ENCODE results near the gene TDRD9. TPM values are rescaled to one million over a fixed set of nuclear protein-coding genes. Genes with fewer than 3 reads are reported as not detected.

TDRD9 gene
- total RNA-seq, 1 donor from 2014 or later, result 6.5 TPM

GRCh38 chr14:104034976-104035699 is 106.9 kb downstream of the TDRD9 start:
- no peak for DNase-seq (ENCODE audit: low read depth)
- Histone ChIP-seq H3K36me3 (ENCODE audit: control insufficient read depth, insufficient read depth, low read length) (no peaks in the 10 kb centered on the region), H3K4me3 (ENCODE audit: low read depth, low read length) (no peak overlapping the region), H3K27me3 (ENCODE audit: control insufficient read depth, insufficient read depth, low read length) (peaks cover under 1% of the 10 kb centered on the region)
- TF ChIP-seq CTCF (IDR thresholded peaks at IDR 0.05; ENCODE audit: insufficient read depth, low read length, poor library complexity, severe bottlenecking), result no peak

GRCh38 chr14:104036212-104036611 is 108.0 kb downstream of the TDRD9 start:
- H3K36me3 ChIP-seq (ENCODE audit: control insufficient read depth, insufficient read depth, low read length), result no peaks in the 10 kb centered on the region
- H3K27me3 ChIP-seq (ENCODE audit: control insufficient read depth, insufficient read depth, low read length), result peaks cover 5% of the 10 kb centered on the region
- DNase-seq (ENCODE audit: low read depth), result no peak
- no peak for TF ChIP-seq CTCF (IDR thresholded peaks at IDR 0.05; ENCODE audit: insufficient read depth, low read length, poor library complexity, severe bottlenecking)
- H3K4me3 ChIP-seq (ENCODE audit: low read depth, low read length), result no peak overlapping the region

- no peak overlapping the region for H3K4me3 ChIP-seq (ENCODE audit: low read depth, low read length)
- no peak for DNase-seq (ENCODE audit: low read depth)
- TF ChIP-seq CTCF (IDR thresholded peaks at IDR 0.05; ENCODE audit: insufficient read depth, low read length, poor library complexity, severe bottlenecking), result no peak
- no peaks in the 10 kb centered on the region for H3K36me3 ChIP-seq (ENCODE audit: control insufficient read depth, insufficient read depth, low read length)
- peaks cover 5% of the 10 kb centered on the region for H3K27me3 ChIP-seq (ENCODE audit: control insufficient read depth, insufficient read depth, low read length)
Measured at GRCh38 chr14:104037074-104037473, 108.8 kb downstream of the TDRD9 start.

- no peak overlapping the region for H3K4me3 ChIP-seq (ENCODE audit: low read depth, low read length)
- DNase-seq (ENCODE audit: low read depth), result no peak
- H3K27me3 ChIP-seq (ENCODE audit: control insufficient read depth, insufficient read depth, low read length), result peaks cover 5% of the 10 kb centered on the region
- TF ChIP-seq CTCF (IDR thresholded peaks at IDR 0.05; ENCODE audit: insufficient read depth, low read length, poor library complexity, severe bottlenecking), result no peak
- no peaks in the 10 kb centered on the region for H3K36me3 ChIP-seq (ENCODE audit: control insufficient read depth, insufficient read depth, low read length)
Measured at GRCh38 chr14:104037903-104038302, 109.6 kb downstream of the TDRD9 start.

GRCh38 chr14:104039214-104039613 is 111.0 kb downstream of the TDRD9 start:
- no peaks in the 10 kb centered on the region for H3K36me3 ChIP-seq (ENCODE audit: control insufficient read depth, insufficient read depth, low read length)
- no peak for DNase-seq (ENCODE audit: low read depth)
- peaks cover 5% of the 10 kb centered on the region for H3K27me3 ChIP-seq (ENCODE audit: control insufficient read depth, insufficient read depth, low read length)
- TF ChIP-seq CTCF (IDR thresholded peaks at IDR 0.05; ENCODE audit: insufficient read depth, low read length, poor library complexity, severe bottlenecking), result no peak
- H3K4me3 ChIP-seq (ENCODE audit: low read depth, low read length), result no peak overlapping the region

- H3K36me3 ChIP-seq (ENCODE audit: control insufficient read depth, insufficient read depth, low read length), result no peaks in the 10 kb centered on the region
- DNase-seq (ENCODE audit: low read depth), result no peak
- no peak overlapping the region for H3K4me3 ChIP-seq (ENCODE audit: low read depth, low read length)
- H3K27me3 ChIP-seq (ENCODE audit: control insufficient read depth, insufficient read depth, low read length), result peaks cover 5% of the 10 kb centered on the region
- TF ChIP-seq CTCF (IDR thresholded peaks at IDR 0.05; ENCODE audit: insufficient read depth, low read length, poor library complexity, severe bottlenecking), result no peak
Measured at GRCh38 chr14:104040539-104040938, 112.3 kb downstream of the TDRD9 start.
